Stimulated activated CD4-positive, alpha-beta T cell treated with anti-CD3 and anti-CD28 coated beads, Interleukin-2, amount 100 ng/mL, for 4 hours (primary cell): ENCODE measurements around the gene SBDS.
"Not testable (repeated sequence)": the region's sequence is repeated elsewhere in the genome, so short reads cannot be mapped to it uniquely, and the experiment has no call there.

Experiments used
- DNase-seq: peaks from one replicate; pipeline ENCODE4 v3.0.0-alpha.2; 2020; ENCODE audit warnings: low read depth

The SBDS gene

GRCh38 chr7:66995050-66995776 is at the start of gene SBDS:
TSS of gene SBDS (minus strand) at chr7:66995586. CDS start at chr7:66995417, 169 bp downstream.
- peak; percentile 93 for DNase-seq

- DNase-seq: not testable (repeated sequence)
These were observed 48.2 kb upstream of the SBDS start for GRCh38 chr7:67043559-67043930.

- not testable (repeated sequence) for DNase-seq
These were observed 47.6 kb upstream of the SBDS start for GRCh38 chr7:67042781-67043558.

GRCh38 chr7:67040832-67041231 is 45.4 kb upstream of the SBDS start:
- not testable (repeated sequence) for DNase-seq

DNA sequence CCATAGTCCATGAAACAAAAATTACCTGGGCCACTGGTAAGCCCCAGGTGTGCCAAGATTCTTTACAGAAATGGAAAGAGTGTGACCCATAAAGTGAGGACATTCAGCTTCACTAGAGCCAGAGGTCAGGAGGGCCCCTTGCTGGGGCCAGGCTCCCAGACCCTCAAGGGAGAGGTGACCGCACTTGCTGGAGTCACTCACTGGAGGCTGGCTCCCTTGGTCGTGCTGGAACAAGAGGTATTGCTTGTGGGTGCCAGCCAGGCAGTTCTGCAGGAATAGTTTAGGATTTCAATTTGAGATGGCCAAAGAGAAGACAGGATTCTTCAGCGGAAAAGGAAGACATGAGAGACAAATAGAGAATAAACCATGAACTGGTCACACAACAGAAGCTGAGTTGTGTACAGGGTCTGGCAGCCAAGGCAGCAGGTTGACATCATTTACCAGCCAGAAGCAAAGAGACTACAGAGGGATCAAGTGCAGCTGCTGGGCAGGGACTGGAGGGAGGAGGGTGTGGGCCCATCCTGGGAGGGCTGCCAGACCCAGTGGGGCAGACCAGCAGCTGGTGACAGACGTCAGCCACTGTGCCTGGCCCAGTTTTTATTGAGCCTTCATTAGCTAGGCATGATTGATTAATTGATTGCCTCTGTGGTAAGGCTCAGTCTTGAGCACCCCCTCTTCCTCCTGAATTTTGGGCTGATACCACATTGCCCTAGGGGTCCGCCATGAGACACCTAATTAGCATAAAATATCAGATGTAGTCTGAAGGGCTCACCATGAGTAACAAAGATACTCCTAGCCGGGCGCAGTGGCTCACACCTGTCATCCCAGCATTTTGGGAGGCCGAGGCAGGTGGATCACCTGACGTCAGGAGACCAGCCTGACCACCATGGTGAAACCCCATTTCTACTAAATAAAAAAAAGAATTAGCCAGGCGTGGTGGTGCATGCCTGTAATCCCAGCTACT is 41.3 kb upstream of the SBDS start:
- DNase-seq: not testable (repeated sequence)

- DNase-seq: no peak
These were observed 37.9 kb upstream of the SBDS start for GRCh38 chr7:67033251-67033650.

- DNase-seq: not testable (repeated sequence)
These were observed 36.3 kb upstream of the SBDS start for GRCh38 chr7:67031685-67032084.

GRCh38 chr7:67025459-67025858 is 30.1 kb upstream of the SBDS start:
- not testable (repeated sequence) for DNase-seq

DNA sequence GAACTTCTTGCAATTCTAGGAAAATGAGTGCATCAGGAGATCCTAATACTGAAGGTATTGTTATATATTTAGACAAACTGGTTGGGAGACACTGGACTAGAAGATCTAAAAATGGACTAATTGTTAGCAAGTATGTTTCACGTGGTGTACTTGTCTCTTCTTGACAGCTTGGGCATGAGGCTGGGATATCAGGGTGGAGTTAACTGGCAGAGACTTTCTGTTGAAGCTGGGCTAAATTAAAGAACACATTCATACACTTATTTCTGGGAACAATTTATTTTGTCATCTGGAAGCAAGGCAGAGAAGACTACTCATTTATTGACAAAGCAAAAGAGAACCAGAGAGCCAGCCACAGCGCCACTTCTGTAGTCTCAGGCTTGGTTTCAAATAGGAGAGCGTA is 27.1 kb upstream of the SBDS start:
- no peak for DNase-seq

DNA sequence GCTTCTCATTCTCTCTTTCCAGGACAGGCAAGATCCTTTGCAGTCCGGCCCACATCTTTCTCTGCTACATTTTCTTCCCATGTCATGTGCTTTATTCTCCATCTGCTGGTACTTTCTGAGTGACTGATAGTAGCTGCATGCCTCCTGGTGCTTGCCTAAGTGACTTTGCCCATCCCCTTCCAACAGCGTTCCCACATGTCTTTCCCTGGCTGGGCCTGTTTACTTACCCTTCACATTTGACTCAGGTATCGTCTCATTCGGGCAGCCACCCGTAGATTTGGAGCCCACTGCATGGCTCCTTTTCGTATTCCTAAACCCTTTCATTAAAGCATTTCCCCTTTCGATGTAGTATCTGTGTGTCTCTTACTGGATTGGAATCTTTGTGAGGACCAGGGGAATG is 25.9 kb upstream of the SBDS start:
- no peak for DNase-seq

DNA sequence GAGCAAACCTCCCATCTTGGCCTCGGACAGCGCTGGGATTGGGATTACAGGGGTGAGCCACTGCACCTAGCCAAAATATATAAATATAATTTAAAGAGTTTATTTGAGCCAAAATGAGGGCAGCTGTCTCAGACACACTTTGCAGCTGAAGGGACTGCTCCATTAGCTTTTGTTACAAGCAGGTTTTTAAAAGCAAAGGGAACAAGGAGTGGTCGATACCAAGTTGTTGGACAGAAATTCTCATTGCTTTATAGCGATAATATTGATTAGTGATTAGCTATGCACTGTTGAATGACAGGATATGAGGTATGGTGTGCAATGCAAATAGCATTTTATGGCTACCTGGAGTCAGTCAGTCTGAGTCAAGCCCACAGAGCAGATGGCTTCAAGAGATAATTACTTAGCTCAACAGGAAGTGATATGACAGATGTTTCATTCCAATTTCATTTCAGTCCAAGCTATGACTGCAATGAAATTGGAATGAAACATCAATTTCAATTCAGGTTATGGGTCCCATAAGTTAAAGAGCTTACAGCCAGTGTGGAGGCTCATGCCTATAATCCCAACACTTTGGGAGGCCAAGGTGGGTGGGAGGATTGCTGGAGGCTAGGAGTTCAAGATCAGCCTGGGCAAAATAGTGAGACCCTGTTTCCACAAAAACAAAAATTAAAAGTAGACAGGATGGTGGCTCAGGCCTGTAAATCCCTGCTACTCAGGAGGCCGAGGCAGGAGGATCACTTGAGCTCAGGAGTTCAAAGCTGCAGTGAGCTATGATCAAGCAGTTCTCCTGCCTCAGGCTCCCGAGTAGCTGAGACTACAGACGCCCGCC is 24.4 kb upstream of the SBDS start:
- DNase-seq: no peak

GRCh38 chr7:67018940-67019339 is 23.6 kb upstream of the SBDS start:
- DNase-seq: no peak

DNA sequence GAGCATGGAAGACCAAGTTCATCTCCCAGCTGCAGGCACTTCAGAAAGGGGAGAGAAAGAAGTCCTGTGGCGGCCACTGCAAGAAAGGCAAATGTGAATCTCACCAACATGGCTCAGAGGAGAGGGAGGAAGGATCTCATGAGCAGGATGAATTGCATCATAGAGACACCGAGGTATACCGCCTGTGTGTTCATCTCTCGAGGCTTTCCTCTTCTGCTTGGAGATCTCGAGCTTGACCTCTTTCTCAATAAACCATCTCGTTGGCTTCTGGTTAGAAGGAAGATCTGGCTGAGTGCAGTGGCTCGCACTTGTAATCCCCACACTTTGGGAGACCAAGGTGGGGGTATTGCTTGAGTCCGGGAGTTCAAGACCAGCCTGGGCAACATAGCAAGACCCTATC is 22.6 kb upstream of the SBDS start:
- DNase-seq: not testable (repeated sequence)

DNA sequence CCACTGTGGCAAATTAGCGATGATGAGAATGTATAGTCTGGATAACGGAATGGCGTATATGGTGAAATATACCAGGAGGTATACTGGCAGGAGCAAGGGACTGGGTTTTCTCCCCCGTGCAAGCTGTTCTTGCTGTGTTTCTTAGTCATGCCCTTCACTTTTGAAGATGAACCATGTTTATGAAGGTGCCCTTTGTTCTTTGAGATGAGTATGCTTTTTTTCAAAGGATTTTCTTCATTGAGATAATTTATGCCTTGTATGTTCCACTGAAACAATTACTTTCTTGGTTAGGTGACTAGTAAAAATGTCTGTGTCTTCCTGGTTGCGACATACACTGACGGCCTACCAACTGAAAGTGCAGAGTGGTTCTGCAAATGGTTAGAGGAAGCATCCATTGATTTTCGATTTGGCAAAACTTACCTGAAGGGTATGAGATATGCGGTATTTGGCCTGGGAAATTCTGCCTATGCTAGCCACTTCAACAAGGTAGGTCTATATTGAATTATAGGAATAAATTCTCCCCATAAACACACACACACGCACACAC is 18.8 kb upstream of the SBDS start:
- not testable (repeated sequence) for DNase-seq

- not testable (repeated sequence) for DNase-seq
These were observed 14.3 kb upstream of the SBDS start for GRCh38 chr7:67009677-67010076.

DNA sequence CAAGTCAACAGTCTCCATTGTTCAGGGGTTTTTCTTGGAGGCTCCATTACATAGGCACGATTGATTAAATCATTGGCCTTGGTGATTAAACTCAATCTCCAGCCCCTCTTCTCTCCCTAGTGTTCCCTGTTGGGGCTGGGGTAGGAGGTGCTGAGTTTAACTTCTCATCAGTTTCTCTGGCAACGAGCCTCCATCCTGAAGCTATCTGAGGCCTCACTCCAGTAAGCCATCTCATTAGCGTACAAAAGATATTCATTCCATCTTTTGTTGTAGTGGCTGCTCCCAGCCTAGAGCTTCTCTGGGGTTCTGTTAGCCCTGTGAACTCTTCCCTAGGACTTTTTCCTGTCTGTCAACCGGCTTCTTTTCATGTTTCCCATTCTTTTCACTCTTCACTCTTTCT is 12.9 kb upstream of the SBDS start:
- no peak for DNase-seq

GRCh38 chr7:67006965-67007364 is 11.6 kb upstream of the SBDS start:
- no peak for DNase-seq

DNA sequence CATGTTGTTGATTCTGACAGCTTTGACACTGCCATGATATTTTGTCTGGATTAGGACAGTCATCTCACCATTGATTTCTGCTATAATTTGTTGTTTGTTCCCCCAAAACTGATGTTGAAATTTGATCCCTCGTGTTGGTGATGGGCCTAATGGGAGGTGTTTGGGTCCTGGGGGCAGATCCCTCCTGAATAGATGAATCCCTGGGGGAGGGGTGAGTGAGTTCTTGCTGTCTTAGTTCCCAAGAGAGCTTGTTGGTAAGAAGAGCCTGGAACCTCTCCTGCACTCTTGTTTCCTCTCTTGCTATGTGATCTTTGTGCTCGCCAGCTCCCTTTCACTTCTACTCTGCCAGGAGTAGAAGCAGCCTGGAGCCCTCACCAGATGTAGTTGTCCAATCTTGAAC is 8.8 kb upstream of the SBDS start:
- DNase-seq: not testable (repeated sequence)

GRCh38 chr7:67000601-67001258 is 5.3 kb upstream of the SBDS start:
- not testable (repeated sequence) for DNase-seq

DNA sequence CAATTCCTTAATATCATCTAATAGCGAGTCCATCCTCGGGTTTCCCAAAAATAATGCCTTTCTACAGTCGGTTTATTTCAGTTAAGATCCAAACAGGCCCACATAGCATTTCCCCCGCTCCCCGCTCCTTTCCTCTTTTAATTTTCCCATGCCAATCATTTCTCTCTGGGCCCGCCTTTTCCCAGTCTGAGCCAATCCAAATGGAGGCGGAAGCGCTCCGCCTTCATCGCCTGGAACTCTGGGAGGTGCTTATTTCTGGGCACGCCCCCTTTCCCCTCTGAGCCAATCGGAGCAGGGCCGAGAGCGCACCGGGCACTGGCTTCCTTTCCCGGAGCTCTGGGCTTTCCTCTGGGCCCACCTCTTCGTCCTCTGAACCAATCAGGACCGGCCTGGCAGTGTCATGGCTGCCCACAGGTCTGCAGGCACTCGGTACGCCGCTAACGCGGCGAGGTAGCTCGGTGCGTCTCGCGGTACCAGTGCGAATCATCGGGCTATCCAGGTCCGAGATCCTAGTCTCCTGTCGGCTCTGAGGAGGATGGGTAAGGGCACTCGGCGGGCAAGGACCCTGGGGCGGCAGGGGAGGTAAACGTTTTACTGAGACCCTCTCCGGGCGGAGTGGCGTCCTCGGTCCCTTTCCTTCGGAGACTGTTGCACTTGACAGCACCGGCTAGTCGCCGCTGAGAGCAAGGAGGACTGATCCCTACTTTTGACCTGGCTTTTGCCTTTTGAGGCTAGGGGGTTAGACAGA is 1.2 kb upstream of the SBDS start, which contains the start of gene TYW1:
TYW1 (plus strand) TSS at position 390 of the 748 bp plus-strand sequence; CDS start at position 536, 146 bp downstream.
- DNase-seq: peak; percentile 97
